H1 (cell line): Measurements from ENCODE around the gene ODC1. TPM values are rescaled to one million over a fixed set of nuclear protein-coding genes. Genes with fewer than 3 reads are reported as not detected.

ENCODE experiments used
- CTCF ChIA-PET: fragments of 300-600 bp; sonication (Branson Sonifier 250); formaldehyde crosslinking; loops from one replicate; lab custom pipeline; 2021; ENCODE audit not compliant: partially characterized antibody; lab: Charles Lee
- POLR2A ChIA-PET: fragments of 300-600 bp; sonication (Branson Sonifier 250); formaldehyde crosslinking; loops from one replicate; lab custom pipeline; 2021; ENCODE audit warnings: inconsistent platforms; ENCODE audit not compliant: partially characterized antibody; lab: Charles Lee
- DNase-seq, 2 experiments: peaks; one replicate each; pipeline versions ENCODE4 v3.0.0 to v3.0.0-alpha.2; 2010 to 2022; ENCODE audit warnings: low spot score in 2 of 2, low read depth in 1 of 2, mixed read lengths in 1 of 2
- FAIRE-seq: peaks from 2 replicates; lab custom pipeline; 2011; peaks lifted over from hg19 to GRCh38; lab: Jason Lieb, UNC
- H2AFZ ChIP-seq: 2 replicates; pipeline ENCODE4 v1.8.1; 2012; ENCODE audit warnings: low read length, inconsistent platforms
- H2AK5ac ChIP-seq: 2 replicates; pipeline ENCODE4 v1.6.1; 2013; ENCODE audit warnings: low read depth, low read length
- H2BK120ac ChIP-seq: replicated peaks from 2 replicates; pipeline ENCODE3; 2013; ENCODE audit warnings: low read depth, low read length, inconsistent platforms
- H2BK12ac ChIP-seq: 2 replicates; pipeline ENCODE4 v1.6.1; 2013; ENCODE audit warnings: low read depth, low read length
- H2BK15ac ChIP-seq: 2 replicates; pipeline ENCODE4 v1.6.1; 2013; ENCODE audit warnings: low read length
- H2BK20ac ChIP-seq: 2 replicates; pipeline ENCODE4 v1.6.1; 2013; ENCODE audit warnings: low read length
- H2BK5ac ChIP-seq: 2 replicates; pipeline ENCODE4 v1.6.1; 2013; ENCODE audit warnings: low read depth, low read length
- H3K14ac ChIP-seq: 2 replicates; pipeline ENCODE4 v1.6.1; 2013; ENCODE audit warnings: inconsistent platforms; ENCODE audit not compliant: insufficient read length
- H3K18ac ChIP-seq: 2 replicates; pipeline ENCODE4 v1.6.1; 2013; ENCODE audit warnings: low read length; ENCODE audit errors: extremely low read depth
- H3K23ac ChIP-seq: 2 replicates; pipeline ENCODE4 v1.6.1; 2013; ENCODE audit warnings: inconsistent platforms; ENCODE audit not compliant: insufficient read length
- H3K23me2 ChIP-seq: 2 replicates; pipeline ENCODE4 v1.6.1; 2013; ENCODE audit warnings: low read depth, low read length
- H3K27ac ChIP-seq: 2 replicates; pipeline ENCODE4 v1.6.1; 2011; ENCODE audit warnings: low read depth, low read length, inconsistent platforms
- H3K27me3 ChIP-seq, 4 experiments: replicated peaks in 1 of 4; 1 replicate in 1 of 4; 2 replicates in 3 of 4; pipeline versions ENCODE4 v1.6.1 to v1.8.1; 2011 to 2013; ENCODE audit warnings: low read length in 3 of 4, mild to moderate bottlenecking in 3 of 4, inconsistent platforms in 2 of 4, mixed read lengths in 2 of 4, moderate library complexity in 1 of 4; ENCODE audit not compliant: control insufficient read depth in 3 of 4, insufficient read depth in 3 of 4; ENCODE audit errors: extremely low read depth in 1 of 4
- H3K36me3 ChIP-seq, 4 experiments: 2 replicates each; pipeline versions ENCODE4 v1.6.1 to v1.8.1; 2011 to 2013; ENCODE audit warnings: mild to moderate bottlenecking in 4 of 4, low read length in 3 of 4, moderate library complexity in 2 of 4, control low read depth in 1 of 4, inconsistent platforms in 1 of 4; ENCODE audit not compliant: insufficient read depth in 4 of 4, control insufficient read depth in 2 of 4
- H3K4ac ChIP-seq: replicated peaks from 2 replicates; pipeline ENCODE3; 2013; ENCODE audit warnings: low read length, low read depth, mixed read lengths, inconsistent platforms; ENCODE audit not compliant: insufficient read length
- H3K4me1 ChIP-seq, 4 experiments: replicated peaks in 1 of 4; 1 replicate in 1 of 4; 2 replicates in 3 of 4; pipeline versions ENCODE4 v1.6.1 to v1.8.1; 2011 to 2013; ENCODE audit warnings: low read length in 3 of 4, inconsistent platforms in 2 of 4, mixed read lengths in 1 of 4; ENCODE audit not compliant: insufficient read depth in 4 of 4, control insufficient read depth in 3 of 4
- H3K4me2 ChIP-seq, 2 experiments: 2 replicates each; pipeline versions ENCODE4 v1.6.1 to v1.8.1; 2011 to 2013; ENCODE audit warnings: low read depth in 2 of 2, low read length in 2 of 2, control low read depth in 1 of 2, inconsistent platforms in 1 of 2, mild to moderate bottlenecking in 1 of 2; ENCODE audit not compliant: insufficient read depth in 1 of 2
- H3K4me3 ChIP-seq, 4 experiments: fragments of 200-600, 300-600 bp in 1 of 4; sonication (generic), shearing (Covaris generic), sonication (Bioruptor Twin) in 1 of 4; 2 replicates each; pipeline versions ENCODE4 v1.5.1 to v1.8.1; 2011 to 2016; ENCODE audit warnings: low read length in 4 of 4, low read depth in 3 of 4, control low read depth in 2 of 4, inconsistent platforms in 2 of 4, mild to moderate bottlenecking in 2 of 4, mixed read lengths in 1 of 4, moderate library complexity in 1 of 4; ENCODE audit not compliant: insufficient read depth in 2 of 4; ENCODE audit errors: extremely low read depth in 1 of 4
- H3K56ac ChIP-seq: replicated peaks from 2 replicates; pipeline ENCODE3; 2013; ENCODE audit warnings: low read depth, mild to moderate bottlenecking, mixed read lengths, low read length, inconsistent platforms; ENCODE audit not compliant: insufficient read length
- H3K79me1 ChIP-seq: 2 replicates; pipeline ENCODE4 v1.6.1; 2013; ENCODE audit warnings: low read depth, low read length, control low read depth
- H3K79me2 ChIP-seq, 2 experiments: 2 replicates each; pipeline versions ENCODE4 v1.6.1 to v1.8.1; 2012 to 2013; ENCODE audit warnings: low read length in 2 of 2, mild to moderate bottlenecking in 2 of 2, inconsistent platforms in 1 of 2; ENCODE audit not compliant: insufficient read depth in 2 of 2, control insufficient read depth in 1 of 2
- H3K9ac ChIP-seq, 4 experiments: replicated peaks in 1 of 4; 1 replicate in 1 of 4; 2 replicates in 3 of 4; pipeline versions ENCODE4 v1.6.1 to v1.8.1; 2011 to 2013; ENCODE audit warnings: low read depth in 3 of 4, low read length in 3 of 4, control low read depth in 2 of 4, mild to moderate bottlenecking in 2 of 4, moderate library complexity in 2 of 4, inconsistent platforms in 1 of 4; ENCODE audit errors: extremely low read depth in 1 of 4
- H3K9me3 ChIP-seq, 2 experiments: 2 replicates each; pipeline versions ENCODE4 v1.6.1 to v1.8.1; 2012 to 2013; ENCODE audit warnings: mild to moderate bottlenecking in 2 of 2, moderate library complexity in 2 of 2, control low read depth in 1 of 2, inconsistent platforms in 1 of 2, low read depth in 1 of 2, low read length in 1 of 2, mixed read lengths in 1 of 2; ENCODE audit not compliant: insufficient read depth in 2 of 2
- H4K20me1 ChIP-seq, 2 experiments: replicated peaks in 1 of 2; 2 replicates each; pipeline versions ENCODE3 to v1.8.1; 2011 to 2013; ENCODE audit warnings: inconsistent platforms in 2 of 2, low read length in 2 of 2, mild to moderate bottlenecking in 1 of 2; ENCODE audit not compliant: insufficient read depth in 2 of 2, control insufficient read depth in 1 of 2
- H4K5ac ChIP-seq: 2 replicates; pipeline ENCODE4 v1.6.1; 2013; ENCODE audit warnings: low read length, low read depth, mixed read lengths, inconsistent platforms; ENCODE audit not compliant: insufficient read length
- H4K8ac ChIP-seq: 2 replicates; pipeline ENCODE4 v1.8.0; 2013; ENCODE audit warnings: mild to moderate bottlenecking, moderate library complexity, low read length, inconsistent platforms; ENCODE audit not compliant: insufficient read depth; ENCODE audit errors: extremely low read depth
- H4K91ac ChIP-seq: replicated peaks from 2 replicates; pipeline ENCODE3; 2013; ENCODE audit warnings: low read length, mixed read lengths, inconsistent platforms; ENCODE audit not compliant: insufficient read length
- HDAC2 ChIP-seq, 2 experiments: fragments of 300-600 bp in 1 of 2; sonication (generic) in 1 of 2; IDR thresholded peaks; 2 replicates each; pipeline ENCODE4 v1.6.1; 2011 to 2012; ENCODE audit warnings: low read depth in 2 of 2, low read length in 2 of 2, mild to moderate bottlenecking in 2 of 2, moderate library complexity in 2 of 2, borderline replicate concordance in 1 of 2, inconsistent platforms in 1 of 2
- POLR2AphosphoS5 ChIP-seq: IDR thresholded peaks from 2 replicates; pipeline ENCODE4 v1.6.1; 2011; ENCODE audit warnings: low read depth, low read length
- WGBS, 2 experiments: shearing (Covaris generic) in 1 of 2; methylation state at CpG; one replicate each; pipeline versions ENCODE4 v1.1.6 to v1.1.7; 2013 to 2015; ENCODE audit warnings: low lambda C conversion rate in 2 of 2, mixed read lengths in 2 of 2, inconsistent platforms in 1 of 2, low coverage in 1 of 2, missing lambda C conversion rate in 1 of 2; ENCODE audit not compliant: insufficient replicate concordance in 2 of 2, insufficient coverage in 1 of 2, insufficient read length in 1 of 2; ENCODE audit errors: extremely low coverage in 1 of 2, missing lambda C conversion rate in 1 of 2; 5-methylcytosine and 5-hydroxymethylcytosine counted together
- polyA plus RNA-seq, 7 experiments: library from polyadenylated mRNA; depleted of rRNA in 3 of 7; stranded (reverse) in 5 of 7; unstranded in 2 of 7; fragments of >200 nt in 5 of 7; fragments of 200-250 nt in 2 of 7; gene quantifications; 1 replicate in 5 of 7; 2 replicates in 1 of 7; 4 replicates in 1 of 7; pipeline versions ENCODE4 v1.2.1 to v1.2.3, GENCODE V29; 2011 to 2013; ENCODE audit warnings: missing spikeins in 2 of 7, mixed read lengths in 2 of 7
- total RNA-seq: library from RNA; stranded (reverse); fragmentation: NEBNext Ultra II Directional; extraction: Animal tissue kit (Norgen Biotek cat#: 25700); gene quantifications from 2 replicates; pipeline ENCODE4 v1.2.1, GENCODE V29; 2021

Gene ODC1
- total and polyA plus RNA-seq, 2 of the 8 experiments (the other 6 are each of a cell fraction or from before 2014, with no cell fraction given) = 57.2 to 76.7 TPM

- Histone ChIP-seq H3K14ac (no peak overlapping the region), H2BK120ac (no peak overlapping the region), H4K5ac (no peak overlapping the region), H4K91ac (no peak overlapping the region), H3K4ac (no peak overlapping the region), H3K79me2 (no peaks in the 10 kb centered on the region), H2AK5ac (no peak overlapping the region), H3K18ac (no peak overlapping the region), H2BK20ac (no peak overlapping the region), H3K23ac (no peak overlapping the region), H4K8ac (no peak overlapping the region), H2BK5ac (no peak overlapping the region), H2BK12ac (no peak overlapping the region), H3K27me3 (no peaks in the 10 kb centered on the region), H4K20me1 (peaks cover 0 to 4% of the 10 kb centered on the region in 2 experiments), H3K9ac (no peak overlapping the region), H3K4me1 (no peaks in the 10 kb centered on the region), H3K56ac (no peak overlapping the region), H3K36me3 (peaks cover 2 to 28% (median 17%) of the 10 kb centered on the region in 4 experiments; a peak in 7 of 8 replicates), H3K23me2 (no peaks in the 10 kb centered on the region), H3K79me1 (no peaks in the 10 kb centered on the region), H2BK15ac (no peak overlapping the region), H2AFZ (no peak overlapping the region), H3K9me3 (no peaks in the 10 kb centered on the region), H3K4me3 (no peak overlapping the region), H3K4me2 (no peak overlapping the region), H3K27ac (no peak overlapping the region)
- DNase-seq = no peak
- ChIA-PET CTCF (interaction anchor here (1.1 to 1.7 kb wide), 6 partner anchors 11 to 366 kb away, joined by 3 to 4 read pairs (median 3); partner anchors contain the start of gene HPCAL1), POLR2A (interaction anchor here (1.1 to 6.0 kb wide), 4 partner anchors 8 to 314 kb away, joined by 3 to 44 read pairs (median 4); partner anchors contain the start of gene ODC1)
- FAIRE-seq = no peak
- WGBS, 2 experiments = 90% methylated on average over 12 of the region's 14 CpGs; no CpG with 5 or more reads in 1 of the 2 experiments
- 0 out of 2 replicates have a peak, but pooled peaks have one; percentile 16 for TF ChIP-seq POLR2AphosphoS5
- no peak for TF ChIP-seq HDAC2 (IDR thresholded peaks at IDR 0.05; ENCODE audit: borderline replicate concordance in 1 of 2, low read depth in 2 of 2, low read length in 2 of 2)
Measured at GRCh38 chr2:10438688-10439087, 9.4 kb downstream of the ODC1 start.
